Measurements from ENCODE around the gene DGCR6L.
"Not testable (repeated sequence)": the region's sequence is repeated elsewhere in the genome, so short reads cannot be mapped to it uniquely, and the experiment has no call there.

DNA sequence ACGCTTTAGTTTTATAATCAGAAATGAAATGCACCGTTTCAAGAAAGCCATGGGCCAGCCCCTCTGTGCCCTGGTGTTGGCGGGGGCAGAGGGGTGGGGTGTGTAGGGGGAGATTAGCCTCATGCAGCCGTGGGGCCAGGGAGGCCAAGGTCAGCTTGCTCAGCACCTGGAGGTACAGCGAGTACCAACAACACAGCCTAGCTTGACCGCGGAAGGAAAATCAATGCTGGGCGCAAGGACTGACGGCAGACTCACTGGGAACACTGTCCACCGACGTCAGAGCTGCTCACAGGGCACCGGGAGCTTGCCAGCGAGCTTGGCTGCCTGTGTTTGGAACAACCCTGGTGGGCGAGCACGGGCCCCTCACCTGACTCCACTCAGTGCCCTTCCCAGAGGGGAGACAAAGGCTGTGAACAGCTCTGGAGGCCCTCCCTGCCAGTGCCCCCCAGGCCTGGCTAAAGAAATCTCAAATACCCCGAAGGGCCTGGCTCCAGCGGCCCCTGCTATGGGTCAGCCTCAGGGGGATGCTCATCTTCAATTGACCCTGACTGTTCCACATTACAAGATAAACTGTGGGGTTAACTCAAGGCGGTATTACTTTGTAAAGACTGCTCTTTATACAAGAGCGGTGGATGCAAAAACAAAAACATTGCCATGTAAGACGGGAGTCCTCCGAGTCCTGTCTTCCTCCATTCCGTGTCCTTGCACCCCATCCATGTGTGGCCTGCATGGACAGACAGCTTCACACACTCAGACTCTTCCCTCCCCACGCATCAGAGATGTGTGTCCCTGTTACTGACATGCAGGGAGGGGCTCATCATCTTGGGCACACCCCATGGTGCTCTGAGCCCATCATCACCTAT, 30.4 kb downstream of the DGCR6L start:
- TF ChIP-seq, protein P1, sequence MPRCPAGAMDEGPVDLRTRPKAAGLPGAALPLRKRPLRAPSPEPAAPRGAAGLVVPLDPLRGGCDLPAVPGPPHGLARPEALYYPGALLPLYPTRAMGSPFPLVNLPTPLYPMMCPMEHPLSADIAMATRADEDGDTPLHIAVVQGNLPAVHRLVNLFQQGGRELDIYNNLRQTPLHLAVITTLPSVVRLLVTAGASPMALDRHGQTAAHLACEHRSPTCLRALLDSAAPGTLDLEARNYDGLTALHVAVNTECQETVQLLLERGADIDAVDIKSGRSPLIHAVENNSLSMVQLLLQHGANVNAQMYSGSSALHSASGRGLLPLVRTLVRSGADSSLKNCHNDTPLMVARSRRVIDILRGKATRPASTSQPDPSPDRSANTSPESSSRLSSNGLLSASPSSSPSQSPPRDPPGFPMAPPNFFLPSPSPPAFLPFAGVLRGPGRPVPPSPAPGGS (IDR thresholded peaks at IDR 0.05; ENCODE audit: borderline replicate concordance, insufficient read depth, low read depth, low read length, poor library complexity, severe bottlenecking), result not testable (repeated sequence)
- TF ChIP-seq EZH2 (IDR thresholded peaks at IDR 0.05; ENCODE audit: borderline replicate concordance, control insufficient read depth, low read depth, low read length), result not testable (repeated sequence)

Data from GM12878 (cell line).